ENCODE data around the gene AGBL5. TPM values are rescaled to one million over a fixed set of nuclear protein-coding genes. Genes with fewer than 3 reads are reported as not detected.

Gene AGBL5
- total RNA-seq, 1 experiment from 2014 or later, result 55.4 TPM

DNA sequence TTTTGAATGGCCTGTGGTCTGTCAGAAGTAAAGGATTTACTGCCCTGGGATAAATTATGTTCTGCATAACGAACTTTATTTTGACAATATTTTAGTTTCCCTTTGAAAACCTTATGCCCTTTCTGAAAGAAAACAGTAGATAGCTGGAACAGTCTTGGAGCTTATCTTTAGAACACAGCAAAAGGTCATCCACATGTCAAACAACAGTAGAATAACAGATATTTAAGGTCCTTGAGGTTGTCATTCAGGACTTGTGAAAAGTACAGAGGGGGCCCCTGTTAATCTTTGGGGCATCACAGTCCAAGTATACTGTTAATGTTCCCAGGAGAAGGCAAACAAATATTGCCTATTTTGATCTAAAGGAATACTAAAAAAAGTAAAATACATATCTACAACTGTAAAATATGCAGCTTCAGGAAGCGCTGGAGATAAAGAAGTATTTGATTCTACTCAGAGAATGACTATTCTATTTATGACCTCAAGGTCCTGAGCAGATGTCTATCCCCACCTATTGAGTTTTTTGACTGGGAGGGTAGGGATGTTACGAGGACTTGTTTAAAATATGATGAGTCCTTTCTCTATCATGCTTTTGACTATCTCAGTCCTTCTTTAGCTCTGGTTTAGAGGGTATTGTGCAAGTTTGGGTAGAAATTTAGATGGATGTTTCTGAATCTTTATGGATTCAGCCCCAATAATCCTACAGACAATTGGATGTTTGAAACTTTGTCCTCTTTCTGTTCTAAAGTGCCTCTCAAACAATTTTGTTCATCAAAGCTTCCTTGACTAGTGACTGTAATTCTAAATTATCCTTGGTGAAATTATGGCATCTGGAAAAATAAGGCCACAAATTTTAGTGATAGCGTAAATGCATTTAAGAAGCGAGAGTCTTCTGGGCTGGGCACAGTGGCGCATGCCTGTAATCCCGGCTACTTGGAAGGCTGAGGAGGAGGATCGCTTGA lies 43.8 kb upstream of the AGBL5 start:
- H3K23ac ChIP-seq (ENCODE audit: insufficient read length, low read depth, low read length), result no peak overlapping the region
- Mint-ChIP-seq H3K4me3 (no peak overlapping the region), H3K36me3 (ENCODE audit: insufficient read depth in 1 of 3, low read depth in 3 of 3) (peaks cover 4 to 6% (median 6%) of the 10 kb centered on the region in 3 experiments), H3K27ac (no peak overlapping the region), H3K4me1 (no peaks in the 10 kb centered on the region), H3K27me3 (ENCODE audit: low read depth) (peaks cover 5% of the 10 kb centered on the region; the same call in 1 of the 2 replicates), H3K9me3 (peaks cover 5 to 6% of the 10 kb centered on the region in 2 experiments)
- peaks cover 7% of the 10 kb centered on the region for H3K9me3 ChIP-seq (ENCODE audit: control insufficient read depth, low read depth, low read length)
- no peak overlapping the region for H3K14ac ChIP-seq (ENCODE audit: insufficient read depth, low read length)
- H3K27me3 ChIP-seq (ENCODE audit: insufficient read depth, low read length), result no peaks in the 10 kb centered on the region
- no peaks in the 10 kb centered on the region for H4K20me1 ChIP-seq (ENCODE audit: control insufficient read depth, insufficient read depth, insufficient read length)
- no peaks in the 10 kb centered on the region for H3K79me2 ChIP-seq (ENCODE audit: insufficient read depth, low read length)
- no peak overlapping the region for H2BK15ac ChIP-seq (ENCODE audit: low read depth, low read length)
- H2BK20ac ChIP-seq (ENCODE audit: low read depth, low read length, poor library complexity, severe bottlenecking), result no peak overlapping the region
- no peak overlapping the region for H4K5ac ChIP-seq (ENCODE audit: insufficient read length, low read depth, low read length)
- no peak overlapping the region for H3K27ac ChIP-seq (ENCODE audit: insufficient read length, low read depth, low read length)
- H4K91ac ChIP-seq (ENCODE audit: insufficient read length, low read depth, low read length), result no peak overlapping the region
- no peak overlapping the region for H4K8ac ChIP-seq (replicated peaks; ENCODE audit: insufficient read length, low read depth, low read length)
- no peak overlapping the region for H3T11ph ChIP-seq (ENCODE audit: low read length)
- no peaks in the 10 kb centered on the region for H3K4me1 ChIP-seq (ENCODE audit: insufficient read depth, low read length)
- H3K56ac ChIP-seq (ENCODE audit: insufficient read length, low read depth, low read length), result no peak overlapping the region
- no peak overlapping the region for H2BK12ac ChIP-seq (ENCODE audit: insufficient read length, low read depth, low read length)
- no peak for TF ChIP-seq CTCF (conservative IDR thresholded peaks at IDR 0.05)
- H3K4me2 ChIP-seq (ENCODE audit: insufficient read depth, insufficient read length, low read length), result no peak overlapping the region
- no CpG with 5 or more reads among the region's 8 CpGs for WGBS (ENCODE audit: extremely low coverage, insufficient read length, low lambda C conversion rate)
- no peak overlapping the region for H2BK120ac ChIP-seq (ENCODE audit: low read depth, low read length, poor library complexity, severe bottlenecking)
- no peak overlapping the region for H2AFZ ChIP-seq (ENCODE audit: low read length)
- no peak for DNase-seq
- H2BK5ac ChIP-seq (ENCODE audit: insufficient read length, low read length), result no peak overlapping the region
- no peak overlapping the region for H2AK5ac ChIP-seq (ENCODE audit: insufficient read length, low read length)
- no peak overlapping the region for H3K18ac ChIP-seq (ENCODE audit: insufficient read length, low read depth, low read length)
- no peaks in the 10 kb centered on the region for H3K23me2 ChIP-seq (ENCODE audit: insufficient read length, low read depth, low read length, poor library complexity, severe bottlenecking)
- no peaks in the 10 kb centered on the region for H3K79me1 ChIP-seq (ENCODE audit: insufficient read depth, low read depth, low read length, poor library complexity, severe bottlenecking)
- H3K9ac ChIP-seq (ENCODE audit: extremely low read depth, insufficient read length, low read length), result no peak overlapping the region
- H3K4ac ChIP-seq (ENCODE audit: low read depth, low read length), result no peak overlapping the region
